Fibroblast of lung (primary cell): ENCODE measurements around the gene FREM2. TPM values are rescaled to one million over a fixed set of nuclear protein-coding genes. Genes with fewer than 3 reads are reported as not detected.

Experiments
- DNase-seq, 2 donors: peaks; one replicate each; pipeline versions ENCODE4 v3.0.0 to v3.0.0-alpha.2; 2010; ENCODE audit warnings: low read depth in 2 of 2
- H2AFZ ChIP-seq: 2 replicates; pipeline ENCODE4 v1.5.1; 2012; ENCODE audit warnings: low read length, control low read depth, inconsistent platforms
- H3K27ac ChIP-seq: 2 replicates; pipeline ENCODE4 v1.5.1; 2011; ENCODE audit warnings: low read length, control low read depth; ENCODE audit not compliant: insufficient read depth
- H3K27me3 ChIP-seq: 2 replicates; pipeline ENCODE4 v1.5.1; 2011; ENCODE audit warnings: mild to moderate bottlenecking, low read length; ENCODE audit not compliant: control insufficient read depth, insufficient read depth
- H3K36me3 ChIP-seq: 2 replicates; pipeline ENCODE4 v1.5.1; 2011; ENCODE audit warnings: low read length; ENCODE audit not compliant: control insufficient read depth, insufficient read depth
- H3K4me1 ChIP-seq: 2 replicates; pipeline ENCODE4 v1.5.1; 2011; ENCODE audit warnings: low read length; ENCODE audit not compliant: control insufficient read depth, insufficient read depth; ENCODE audit errors: extremely low read depth
- H3K4me2 ChIP-seq: 2 replicates; pipeline ENCODE4 v1.5.1; 2011; ENCODE audit warnings: low read length, control low read depth; ENCODE audit not compliant: insufficient read depth; ENCODE audit errors: extremely low read depth
- H3K4me3 ChIP-seq, 4 experiments: fragments of 200-600 bp in 1 of 4; sonication (generic) in 1 of 4; replicated peaks in 1 of 4; 2 replicates each; pipeline ENCODE4 v1.5.1; 2011 to 2016; ENCODE audit warnings: low read length in 4 of 4, low read depth in 3 of 4, mild to moderate bottlenecking in 3 of 4, control low read depth in 2 of 4, inconsistent platforms in 1 of 4, mixed read lengths in 1 of 4; ENCODE audit not compliant: insufficient read depth in 1 of 4; ENCODE audit errors: control extremely low read depth in 1 of 4
- H3K79me2 ChIP-seq: 2 replicates; pipeline ENCODE4 v1.5.1; 2012; ENCODE audit warnings: mild to moderate bottlenecking, low read length, inconsistent platforms; ENCODE audit not compliant: control insufficient read depth, insufficient read depth
- H3K9ac ChIP-seq: 2 replicates; pipeline ENCODE4 v1.5.1; 2011; ENCODE audit warnings: mild to moderate bottlenecking, low read length, control low read depth; ENCODE audit not compliant: insufficient read depth
- H3K9me3 ChIP-seq: 2 replicates; pipeline ENCODE4 v1.5.1; 2012; ENCODE audit warnings: low read depth, low read length; ENCODE audit not compliant: control insufficient read depth, insufficient read depth
- H4K20me1 ChIP-seq: 2 replicates; pipeline ENCODE4 v1.5.1; 2011; ENCODE audit warnings: low read length; ENCODE audit not compliant: control insufficient read depth, insufficient read depth; ENCODE audit errors: extremely low read depth
- EZH2 ChIP-seq: IDR thresholded peaks from 2 replicates; pipeline ENCODE4 v1.5.1; 2012; ENCODE audit warnings: low read length, control low read depth, mild to moderate bottlenecking; ENCODE audit errors: missing control alignments
- polyA plus RNA-seq, 2 donors: library from polyadenylated mRNA; depleted of rRNA in 1 of 2; stranded (reverse) in 1 of 2; unstranded in 1 of 2; fragments of >200 nt; gene quantifications; 2 replicates each; pipeline ENCODE4 v1.2.1, GENCODE V29; 2011 to 2012; ENCODE audit warnings: missing spikeins in 1 of 2
- total RNA-seq: library from RNA; depleted of rRNA; stranded (reverse); fragments of >200 nt; gene quantifications from 2 replicates; pipeline ENCODE4 v1.2.1, GENCODE V29; 2014
- TF ChIP-seq, protein P1 (sequence below), 2 donors: IDR thresholded peaks in 1 of 2; conservative IDR thresholded peaks in 1 of 2; 1 replicate in 1 of 2; 2 replicates in 1 of 2; pipeline ENCODE4 v1.5.1; 2011 to 2012; ENCODE audit warnings: low read length in 2 of 2, control low read depth in 1 of 2, inconsistent platforms in 1 of 2, low read depth in 1 of 2, mild to moderate bottlenecking in 1 of 2

FREM2 gene
- total and polyA plus RNA-seq, 2 donors (not counting 1 experiment from before 2014, with no cell fraction given), result under 0.01 TPM

GRCh38 chr13:38844581-38844980, 157.7 kb downstream of the FREM2 start:
- H3K9me3 ChIP-seq, result no peaks in the 10 kb centered on the region
- no peak for TF ChIP-seq EZH2
- TF ChIP-seq, protein P1, sequence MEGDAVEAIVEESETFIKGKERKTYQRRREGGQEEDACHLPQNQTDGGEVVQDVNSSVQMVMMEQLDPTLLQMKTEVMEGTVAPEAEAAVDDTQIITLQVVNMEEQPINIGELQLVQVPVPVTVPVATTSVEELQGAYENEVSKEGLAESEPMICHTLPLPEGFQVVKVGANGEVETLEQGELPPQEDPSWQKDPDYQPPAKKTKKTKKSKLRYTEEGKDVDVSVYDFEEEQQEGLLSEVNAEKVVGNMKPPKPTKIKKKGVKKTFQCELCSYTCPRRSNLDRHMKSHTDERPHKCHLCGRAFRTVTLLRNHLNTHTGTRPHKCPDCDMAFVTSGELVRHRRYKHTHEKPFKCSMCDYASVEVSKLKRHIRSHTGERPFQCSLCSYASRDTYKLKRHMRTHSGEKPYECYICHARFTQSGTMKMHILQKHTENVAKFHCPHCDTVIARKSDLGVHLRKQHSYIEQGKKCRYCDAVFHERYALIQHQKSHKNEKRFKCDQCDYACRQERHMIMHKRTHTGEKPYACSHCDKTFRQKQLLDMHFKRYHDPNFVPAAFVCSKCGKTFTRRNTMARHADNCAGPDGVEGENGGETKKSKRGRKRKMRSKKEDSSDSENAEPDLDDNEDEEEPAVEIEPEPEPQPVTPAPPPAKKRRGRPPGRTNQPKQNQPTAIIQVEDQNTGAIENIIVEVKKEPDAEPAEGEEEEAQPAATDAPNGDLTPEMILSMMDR (conservative IDR thresholded peaks at IDR 0.05 in 1 of 2, IDR thresholded peaks at IDR 0.05 in 1 of 2; ENCODE audit: low read depth in 1 of 2, low read length in 2 of 2), result no peak
- H3K27ac ChIP-seq, result no peak overlapping the region
- DNase-seq, result no peak
- no peaks in the 10 kb centered on the region for H3K36me3 ChIP-seq
- H3K4me3 ChIP-seq, result no peak overlapping the region
- H2AFZ ChIP-seq, result no peak overlapping the region
- H3K4me2 ChIP-seq, result no peak overlapping the region
- H3K9ac ChIP-seq, result no peak overlapping the region
- H3K4me1 ChIP-seq, result no peaks in the 10 kb centered on the region
- H3K27me3 ChIP-seq, result no peaks in the 10 kb centered on the region
- H3K79me2 ChIP-seq, result no peaks in the 10 kb centered on the region
- no peaks in the 10 kb centered on the region for H4K20me1 ChIP-seq

- Histone ChIP-seq H3K79me2 (no peaks in the 10 kb centered on the region), H3K9me3 (no peaks in the 10 kb centered on the region), H2AFZ (no peak overlapping the region), H3K4me1 (no peaks in the 10 kb centered on the region), H3K4me2 (no peak overlapping the region), H3K36me3 (no peaks in the 10 kb centered on the region), H3K27ac (no peak overlapping the region), H3K4me3 (no peak overlapping the region), H4K20me1 (no peaks in the 10 kb centered on the region), H3K27me3 (no peaks in the 10 kb centered on the region), H3K9ac (no peak overlapping the region)
- no peak for DNase-seq
- TF ChIP-seq, protein P1 (conservative IDR thresholded peaks at IDR 0.05 in 1 of 2, IDR thresholded peaks at IDR 0.05 in 1 of 2; ENCODE audit: low read depth in 1 of 2, low read length in 2 of 2), result no peak
- no peak for TF ChIP-seq EZH2
Observed at GRCh38 chr13:38848360-38848759, 161.5 kb downstream of the FREM2 start.

GRCh38 chr13:38849315-38849714, 162.4 kb downstream of the FREM2 start:
- Histone ChIP-seq H3K4me2 (no peak overlapping the region), H3K4me3 (no peak overlapping the region), H3K79me2 (no peaks in the 10 kb centered on the region), H3K36me3 (no peaks in the 10 kb centered on the region), H2AFZ (no peak overlapping the region), H3K9me3 (no peaks in the 10 kb centered on the region), H3K27me3 (no peaks in the 10 kb centered on the region), H4K20me1 (no peaks in the 10 kb centered on the region), H3K27ac (no peak overlapping the region), H3K4me1 (no peaks in the 10 kb centered on the region), H3K9ac (no peak overlapping the region)
- no peak for DNase-seq
- TF ChIP-seq EZH2, result no peak
